Adrenal gland (tissue), 5 donors: Measurements from ENCODE around the gene FAM174C.

Experiments used
- CTCF ChIP-seq, 6 experiments: fragments of 450-650 bp in 4 of 6; fragments of 200-600 bp in 2 of 6; sonication (generic) in 1 of 6; IDR thresholded peaks; 1 replicate in 5 of 6; 2 replicates in 1 of 6; pipeline versions ENCODE4 v1.5.1 to v1.8.0; 2016 to 2021; ENCODE audit warnings: antibody characterized with exemption in 6 of 6, mild to moderate bottlenecking in 2 of 6, moderate library complexity in 1 of 6
- POLR2A ChIP-seq, 2 donors: fragments of 450-650 bp; IDR thresholded peaks; one replicate each; pipeline ENCODE4 v1.6.1; 2017; ENCODE audit warnings: antibody characterized with exemption in 2 of 2, mild to moderate bottlenecking in 2 of 2, moderate library complexity in 1 of 2
- donor health status: DM: no; HTN: no; CAD: no.

DNA sequence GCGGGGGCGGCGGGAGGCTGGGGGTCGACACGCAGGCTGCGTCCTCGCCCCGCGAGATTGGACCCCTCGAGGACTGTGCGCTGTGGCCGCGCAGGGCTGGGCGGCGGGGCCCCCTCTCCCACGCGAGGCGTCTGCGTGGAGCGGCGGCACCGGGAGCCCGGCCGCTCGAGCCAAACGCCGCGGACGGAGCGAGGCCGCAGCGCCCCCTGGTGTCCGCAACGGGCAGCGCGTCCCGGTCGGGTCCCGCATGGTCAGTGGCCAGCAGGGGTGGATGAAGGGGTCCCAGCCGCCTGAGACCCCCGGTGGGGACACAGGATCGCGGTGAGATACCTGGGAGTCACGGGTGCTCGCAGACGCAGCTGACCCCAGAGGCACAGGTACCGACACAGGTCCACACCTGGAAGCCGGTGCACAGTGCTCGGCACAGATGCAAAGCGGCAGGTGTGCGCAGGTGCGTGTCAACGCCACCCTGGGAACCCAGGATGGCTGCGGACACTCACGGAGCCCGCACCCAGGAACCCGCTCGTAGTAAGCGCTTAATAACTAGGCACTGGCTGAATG, 8.3 kb upstream of the FAM174C start:
- TF ChIP-seq CTCF (IDR thresholded peaks at IDR 0.05) = peak; percentile 76 to 99 (median 94)
- TF ChIP-seq POLR2A (IDR thresholded peaks at IDR 0.05) = no peak
